ENCODE measurements around the gene AQP2. TPM values are rescaled to one million over a fixed set of nuclear protein-coding genes. Genes with fewer than 3 reads are reported as not detected.

The AQP2 gene, protein sequence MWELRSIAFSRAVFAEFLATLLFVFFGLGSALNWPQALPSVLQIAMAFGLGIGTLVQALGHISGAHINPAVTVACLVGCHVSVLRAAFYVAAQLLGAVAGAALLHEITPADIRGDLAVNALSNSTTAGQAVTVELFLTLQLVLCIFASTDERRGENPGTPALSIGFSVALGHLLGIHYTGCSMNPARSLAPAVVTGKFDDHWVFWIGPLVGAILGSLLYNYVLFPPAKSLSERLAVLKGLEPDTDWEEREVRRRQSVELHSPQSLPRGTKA
- total RNA-seq, result not detected in 2 replicates

- Mint-ChIP-seq H3K4me1 (peaks cover 5% of the 10 kb centered on the region), H3K27me3 (peaks cover 20% of the 10 kb centered on the region), H3K27ac (no peak within 1 kb of the TSS), H3K9me3 (no peaks in the 10 kb centered on the region), H3K4me3 (no peak within 1 kb of the TSS), H3K36me3 (ENCODE audit: low read depth) (no peaks in the 10 kb centered on the region)
- DNase-seq, result no peak
- intact Hi-C loops (cut with micrococcal nuclease), result no loop called here
These were observed at the start of gene AQP2 for GRCh38 chr12:49950273-49951251. Gene AQP2 (plus strand): TSS chr12:49950737. CDS start chr12:49950831, 94 bp downstream.

- Mint-ChIP-seq H3K4me1 (peaks cover 9% of the 10 kb centered on the region), H3K27me3 (peaks cover 14% of the 10 kb centered on the region), H3K9me3 (no peaks in the 10 kb centered on the region), H3K4me3 (no peak overlapping the region), H3K36me3 (ENCODE audit: low read depth) (no peaks in the 10 kb centered on the region), H3K27ac (no peak overlapping the region)
- intact Hi-C loops (cut with micrococcal nuclease), result no loop called here
- DNase-seq, result no peak
These were observed 49.5 kb upstream of the AQP2 start for GRCh38 chr12:49901026-49901425.

DNA sequence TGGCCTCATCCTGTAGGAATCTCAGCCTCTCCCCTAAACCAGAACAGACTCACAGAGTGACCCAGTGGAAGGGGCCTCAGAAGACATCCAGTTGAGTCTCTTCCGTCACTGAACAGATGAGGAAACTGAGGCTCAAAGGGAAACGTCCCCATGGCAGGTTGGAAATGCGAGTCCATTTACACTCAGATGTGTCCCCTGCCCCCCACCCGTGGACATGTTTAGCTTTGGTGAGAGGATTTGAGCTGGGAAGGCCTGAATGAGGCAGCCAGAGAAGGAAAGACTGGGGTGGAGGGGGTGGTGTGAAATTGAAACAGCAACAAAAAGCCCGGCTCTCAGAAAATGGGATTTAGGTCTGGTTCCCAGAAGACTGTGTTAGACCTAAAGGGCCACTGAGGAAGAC is 48.6 kb upstream of the AQP2 start:
- peaks cover 16% of the 10 kb centered on the region for H3K27me3 Mint-ChIP-seq
- no peaks in the 10 kb centered on the region for H3K36me3 Mint-ChIP-seq (ENCODE audit: low read depth)
- intact Hi-C loops (cut with micrococcal nuclease), result no loop called here
- DNase-seq, result no peak
- no peaks in the 10 kb centered on the region for H3K9me3 Mint-ChIP-seq
- no peak overlapping the region for H3K4me3 Mint-ChIP-seq
- no peak overlapping the region for H3K27ac Mint-ChIP-seq
- H3K4me1 Mint-ChIP-seq, result peaks cover 9% of the 10 kb centered on the region

GRCh38 chr12:49902399-49903350 is 47.9 kb upstream of the AQP2 start:
- H3K4me3 Mint-ChIP-seq, result peak overlapping the region; percentile 59
- DNase-seq, result no peak
- no peaks in the 10 kb centered on the region for H3K36me3 Mint-ChIP-seq (ENCODE audit: low read depth)
- no peaks in the 10 kb centered on the region for H3K9me3 Mint-ChIP-seq
- no peak overlapping the region for H3K27ac Mint-ChIP-seq
- peaks cover 9% of the 10 kb centered on the region for H3K4me1 Mint-ChIP-seq
- H3K27me3 Mint-ChIP-seq, result peaks cover 16% of the 10 kb centered on the region
- intact Hi-C loops (cut with micrococcal nuclease), result no loop called here

DNA sequence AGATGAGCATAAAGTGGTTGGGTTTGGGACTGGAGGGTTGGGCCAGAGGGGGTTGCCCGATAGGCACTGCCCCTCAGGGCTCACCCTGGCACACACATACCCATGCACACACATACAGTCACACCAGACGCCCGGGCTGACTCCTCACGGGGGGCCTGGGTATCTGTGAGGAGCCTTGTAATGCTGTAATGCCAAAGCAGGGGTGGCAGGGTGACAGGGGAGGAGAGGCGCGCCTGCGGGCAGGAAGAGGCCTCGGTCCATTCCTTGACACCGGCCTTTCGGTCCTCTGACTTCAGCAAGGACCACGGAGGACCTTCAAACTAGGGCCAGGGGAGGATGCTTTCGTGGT is 47.2 kb upstream of the AQP2 start:
- Mint-ChIP-seq H3K27ac (no peak overlapping the region), H3K4me3 (peak overlapping the region; percentile 59), H3K36me3 (ENCODE audit: low read depth) (no peaks in the 10 kb centered on the region), H3K4me1 (peaks cover 9% of the 10 kb centered on the region), H3K27me3 (peaks cover 16% of the 10 kb centered on the region), H3K9me3 (no peaks in the 10 kb centered on the region)
- DNase-seq, result no peak
- intact Hi-C loops (cut with micrococcal nuclease), result no loop called here

DNA sequence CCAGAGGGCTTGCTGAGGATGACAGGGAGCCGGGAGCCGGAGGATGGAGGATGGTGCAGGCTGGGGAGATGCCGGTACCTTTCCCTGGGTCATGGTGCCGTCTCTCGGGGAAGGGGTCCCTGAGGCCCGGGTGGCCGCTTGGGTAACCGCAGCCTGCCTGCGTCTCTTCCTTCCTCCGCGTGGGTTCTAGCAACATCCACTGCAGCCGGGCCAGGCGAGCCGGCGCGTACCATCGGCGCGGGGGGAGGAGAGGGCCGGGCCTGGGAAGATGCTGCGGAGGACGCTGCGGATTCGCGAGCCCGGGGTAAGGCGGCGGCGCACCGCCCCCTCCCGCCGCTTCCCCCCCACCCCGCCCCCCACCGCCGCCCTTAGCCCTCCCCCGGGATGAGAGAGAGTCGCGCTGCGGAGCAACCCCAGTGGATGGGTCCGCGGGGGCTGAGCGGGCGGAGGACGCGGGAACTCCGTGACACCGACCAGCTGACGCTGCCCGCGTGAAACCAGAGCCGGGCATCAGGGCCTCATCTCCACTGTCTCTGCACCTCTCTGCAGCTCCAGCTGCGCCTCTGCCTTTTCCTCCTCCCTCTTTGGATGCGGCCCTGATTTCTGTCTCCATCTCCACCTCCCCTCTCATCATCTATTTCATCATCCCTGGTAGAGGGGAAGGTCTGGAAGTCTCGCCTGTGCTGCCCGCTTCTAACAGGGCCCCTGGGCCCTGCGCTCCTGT is 46.7 kb upstream of the AQP2 start, which contains the start of gene FAIM2:
Gene FAIM2 (minus strand): TSS at position 201 of the 724 bp plus-strand sequence. CDS start 108 bp downstream, at position 93.
- peak within 1 kb of the TSS; percentile 68 for H3K27ac Mint-ChIP-seq
- peak within 1 kb of the TSS; percentile 80 for H3K4me3 Mint-ChIP-seq
- peaks cover 16% of the 10 kb centered on the region for H3K27me3 Mint-ChIP-seq
- DNase-seq, result peak; percentile 86
- H3K36me3 Mint-ChIP-seq (ENCODE audit: low read depth), result no peaks in the 10 kb centered on the region
- no peaks in the 10 kb centered on the region for H3K9me3 Mint-ChIP-seq
- peaks cover 9% of the 10 kb centered on the region for H3K4me1 Mint-ChIP-seq
- intact Hi-C loops (cut with micrococcal nuclease), result no loop called here

DNA sequence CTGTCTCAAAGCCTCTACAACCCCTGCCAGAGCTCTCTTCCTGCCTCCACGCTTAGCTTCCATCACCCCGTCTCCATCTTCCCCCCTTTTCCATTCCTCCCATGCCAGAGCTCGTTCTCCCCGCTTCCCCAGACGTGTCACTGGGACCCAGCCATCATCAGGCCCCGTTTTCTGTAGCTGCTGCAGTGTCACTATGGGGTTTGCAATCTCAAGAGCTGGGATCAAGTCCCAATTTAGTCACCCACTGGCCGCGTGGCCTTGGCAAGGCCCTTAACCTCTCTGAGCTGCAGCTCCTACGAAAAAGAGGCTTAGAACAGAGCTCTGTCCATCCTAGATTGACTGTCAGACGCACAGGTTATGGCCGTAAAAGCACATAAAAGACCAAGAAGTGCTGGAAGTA is 45.9 kb upstream of the AQP2 start:
- intact Hi-C loops (cut with micrococcal nuclease), result no loop called here
- Mint-ChIP-seq H3K36me3 (ENCODE audit: low read depth) (no peaks in the 10 kb centered on the region), H3K4me1 (peaks cover 9% of the 10 kb centered on the region), H3K4me3 (peak overlapping the region; percentile 80), H3K27ac (peak overlapping the region; percentile 46), H3K27me3 (peaks cover 16% of the 10 kb centered on the region), H3K9me3 (no peaks in the 10 kb centered on the region)
- no peak for DNase-seq

GRCh38 chr12:49905718-49906314 is 44.7 kb upstream of the AQP2 start:
- Mint-ChIP-seq H3K4me1 (peaks cover 9% of the 10 kb centered on the region), H3K27me3 (peaks cover 18% of the 10 kb centered on the region), H3K9me3 (no peaks in the 10 kb centered on the region), H3K4me3 (no peak overlapping the region), H3K27ac (no peak overlapping the region), H3K36me3 (ENCODE audit: low read depth) (no peaks in the 10 kb centered on the region)
- intact Hi-C loops (cut with micrococcal nuclease), result no loop called here
- DNase-seq, result no peak

GRCh38 chr12:49907352-49907751 is 43.2 kb upstream of the AQP2 start:
- no peak overlapping the region for H3K27ac Mint-ChIP-seq
- peaks cover 9% of the 10 kb centered on the region for H3K4me1 Mint-ChIP-seq
- H3K4me3 Mint-ChIP-seq, result no peak overlapping the region
- H3K9me3 Mint-ChIP-seq, result no peaks in the 10 kb centered on the region
- no peaks in the 10 kb centered on the region for H3K36me3 Mint-ChIP-seq (ENCODE audit: low read depth)
- no peak for DNase-seq
- intact Hi-C loops (cut with micrococcal nuclease), result no loop called here
- peaks cover 16% of the 10 kb centered on the region for H3K27me3 Mint-ChIP-seq

DNA sequence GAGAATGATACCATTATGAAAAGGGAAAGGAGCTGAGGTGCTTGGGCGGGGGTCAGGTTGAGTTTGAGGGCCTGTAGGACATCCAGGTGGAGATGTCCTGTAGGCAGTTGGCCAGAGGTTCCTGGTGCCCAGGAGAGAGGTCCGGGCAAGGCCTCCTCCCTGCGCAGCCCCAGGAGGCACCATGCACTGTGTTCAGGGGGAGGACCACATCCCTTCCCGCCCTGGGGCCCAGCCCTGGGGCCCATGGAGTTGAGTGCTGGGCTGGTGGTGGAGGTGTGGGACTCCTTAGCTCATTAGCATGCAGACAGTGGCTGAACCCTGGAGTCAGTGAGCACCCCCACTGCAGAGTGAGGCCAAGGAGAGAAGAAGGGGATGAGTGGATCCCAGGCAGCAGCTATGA is 41.2 kb upstream of the AQP2 start:
- no peaks in the 10 kb centered on the region for H3K36me3 Mint-ChIP-seq (ENCODE audit: low read depth)
- no peak overlapping the region for H3K4me3 Mint-ChIP-seq
- intact Hi-C loops (cut with micrococcal nuclease), result no loop called here

GRCh38 chr12:49909826-49910225 is 40.7 kb upstream of the AQP2 start:
- H3K9me3 Mint-ChIP-seq, result no peaks in the 10 kb centered on the region
- no peaks in the 10 kb centered on the region for H3K36me3 Mint-ChIP-seq (ENCODE audit: low read depth)
- no peaks in the 10 kb centered on the region for H3K4me1 Mint-ChIP-seq
- intact Hi-C loops (cut with micrococcal nuclease), result no loop called here
- no peak overlapping the region for H3K4me3 Mint-ChIP-seq
- peaks cover 11% of the 10 kb centered on the region for H3K27me3 Mint-ChIP-seq
- DNase-seq, result no peak
- H3K27ac Mint-ChIP-seq, result no peak overlapping the region

More for the DNA sequence above, 41.2 kb upstream of the AQP2 start:
- H3K27me3 Mint-ChIP-seq, result peaks cover 16% of the 10 kb centered on the region
- H3K4me1 Mint-ChIP-seq, result peaks cover 4% of the 10 kb centered on the region
- no peak for DNase-seq
- no peak overlapping the region for H3K27ac Mint-ChIP-seq
- no peaks in the 10 kb centered on the region for H3K9me3 Mint-ChIP-seq

DNA sequence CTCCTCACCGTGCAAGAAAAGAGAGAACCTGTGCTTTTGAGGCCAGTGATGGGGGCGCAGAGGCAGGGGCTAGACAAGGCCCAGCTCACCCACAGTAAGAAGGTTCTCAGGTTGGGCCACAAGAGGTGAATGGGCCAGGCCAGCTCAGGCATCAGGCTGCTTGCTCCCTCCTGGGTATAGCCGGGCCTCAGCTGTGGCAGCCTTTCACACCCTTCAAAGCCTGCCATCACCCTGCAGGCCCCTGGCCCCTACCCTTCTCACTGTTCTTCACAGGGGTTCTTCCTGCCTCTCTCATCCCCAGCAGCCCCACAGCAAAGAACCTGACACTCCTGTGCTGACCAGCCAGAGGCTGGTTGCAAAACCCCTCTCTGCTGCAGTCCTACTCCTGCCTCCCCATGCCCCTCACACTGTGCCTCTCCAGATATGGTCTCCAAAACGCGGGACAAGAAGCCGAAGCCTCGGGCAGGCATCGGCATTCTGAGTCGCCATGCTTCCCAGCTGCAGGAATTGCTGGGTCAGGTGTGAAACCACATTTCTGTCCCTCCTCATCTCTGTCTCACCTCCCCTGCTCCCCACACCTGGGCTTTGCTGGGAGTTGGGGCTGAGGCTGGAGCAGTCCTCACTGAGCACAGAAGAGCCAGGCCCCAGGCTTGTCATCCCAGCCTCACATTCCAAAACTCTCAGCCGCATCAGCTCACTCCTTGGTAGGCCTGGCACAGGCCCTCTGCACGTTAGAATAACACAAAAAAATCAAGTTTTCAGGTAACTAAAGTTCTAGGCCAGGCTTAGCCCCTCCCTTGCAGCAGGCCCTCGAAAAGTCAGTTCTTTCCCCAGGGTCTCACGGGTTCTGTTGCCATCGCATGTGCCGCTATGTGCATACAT is 40.0 kb upstream of the AQP2 start:
- intact Hi-C loops (cut with micrococcal nuclease), result no loop called here
- H3K4me1 Mint-ChIP-seq, result no peaks in the 10 kb centered on the region
- no peaks in the 10 kb centered on the region for H3K36me3 Mint-ChIP-seq (ENCODE audit: low read depth)
- peaks cover 9% of the 10 kb centered on the region for H3K27me3 Mint-ChIP-seq
- no peak overlapping the region for H3K4me3 Mint-ChIP-seq
- DNase-seq, result no peak
- H3K9me3 Mint-ChIP-seq, result no peaks in the 10 kb centered on the region
- no peak overlapping the region for H3K27ac Mint-ChIP-seq
